Measurements from ENCODE around the gene MAP2K6. TPM values are rescaled to one million over a fixed set of nuclear protein-coding genes. Genes with fewer than 3 reads are reported as not detected.

MAP2K6 gene
- total and polyA plus RNA-seq, 10 of the 15 experiments (the other 5 are each of a cell fraction or from before 2014, with no cell fraction given): 15.6 to 70.3 (median 22.9) TPM

GRCh38 chr17:69523244-69523861 is 108.9 kb downstream of the MAP2K6 start (continued):
- TF ChIP-seq EED (IDR thresholded peaks at IDR 0.05; ENCODE audit: low read depth) (no peak), CTCF (IDR thresholded peaks at IDR 0.05 in 2 of 3, conservative IDR thresholded peaks at IDR 0.05 in 1 of 3; ENCODE audit: control insufficient read depth in 2 of 3, extremely low read depth in 1 of 3, insufficient read depth in 1 of 3, low read depth in 3 of 3, low read length in 3 of 3) (peak; percentile 73 to 76 (median 74)), SUZ12 (IDR thresholded peaks at IDR 0.05; ENCODE audit: unreplicated experiment) (no peak), ZNF384 (IDR thresholded peaks at IDR 0.05; ENCODE audit: borderline replicate concordance, low read depth, low read length) (no peak), MEF2B (IDR thresholded peaks at IDR 0.05; ENCODE audit: partially characterized antibody, poor library complexity, severe bottlenecking) (no peak), BRCA1 (IDR thresholded peaks at IDR 0.05; ENCODE audit: low read depth, low read length) (no peak), ZNF207 (IDR thresholded peaks at IDR 0.05; ENCODE audit: borderline replicate concordance) (no peak), RELA (IDR thresholded peaks at IDR 0.05; ENCODE audit: borderline replicate concordance, partially characterized antibody) (no peak), CHD4 (IDR thresholded peaks at IDR 0.05) (no peak), MLLT1 (IDR thresholded peaks at IDR 0.05) (0 out of 2 replicates have a peak, but pooled peaks have one; percentile 51), NFYB (IDR thresholded peaks at IDR 0.05; ENCODE audit: insufficient read depth, low read depth, low read length) (no peak), SMARCA5 (IDR thresholded peaks at IDR 0.05) (no peak), SMC3 (IDR thresholded peaks at IDR 0.05; ENCODE audit: borderline replicate concordance, low read length) (peak; percentile 82; the same call in 1 of the 2 replicates), JUND (IDR thresholded peaks at IDR 0.05; ENCODE audit: low read depth, low read length) (no peak), RAD21 (IDR thresholded peaks at IDR 0.05; ENCODE audit: insufficient read depth, low read depth, low read length) (peak; percentile 84), IRF4 (IDR thresholded peaks at IDR 0.05; ENCODE audit: low read depth, low read length) (no peak), TCF12 (IDR thresholded peaks at IDR 0.05; ENCODE audit: low read depth, low read length) (no peak), MEF2A (IDR thresholded peaks at IDR 0.05; ENCODE audit: insufficient read depth, low read depth, low read length) (no peak), CREM (IDR thresholded peaks at IDR 0.05; ENCODE audit: low read depth) (no peak), HSF1 (IDR thresholded peaks at IDR 0.05; ENCODE audit: low read depth, low read length) (no peak), ZBTB40 (IDR thresholded peaks at IDR 0.05; ENCODE audit: borderline replicate concordance) (no peak), MXI1 (IDR thresholded peaks at IDR 0.05; ENCODE audit: low read depth, low read length) (no peak)
